Astrocyte (in vitro differentiated cells and primary cell): Measurements from ENCODE around the gene ODF2L. TPM values are rescaled to one million over a fixed set of nuclear protein-coding genes. Genes with fewer than 3 reads are reported as not detected.

Experiments used
- DNase-seq: peaks from one replicate; pipeline ENCODE4 v3.0.0-alpha.2; 2010; ENCODE audit warnings: low read depth
- FAIRE-seq: peaks from 2 replicates; lab custom pipeline; 2011; peaks lifted over from hg19 to GRCh38; lab: Jason Lieb, UNC
- H2AFZ ChIP-seq: 2 replicates; pipeline ENCODE4 v1.6.0; 2012; ENCODE audit warnings: low read depth, low read length, inconsistent platforms
- H3K27ac ChIP-seq: 2 replicates; pipeline ENCODE4 v1.5.1; 2011; ENCODE audit warnings: low read depth, low read length, inconsistent platforms
- H3K27me3 ChIP-seq: 2 replicates; pipeline ENCODE4 v1.6.0; 2011; ENCODE audit warnings: low read length, inconsistent platforms; ENCODE audit not compliant: insufficient read depth
- H3K36me3 ChIP-seq: 2 replicates; pipeline ENCODE4 v1.5.1; 2011; ENCODE audit warnings: low read length, inconsistent platforms; ENCODE audit not compliant: insufficient read depth
- H3K4me1 ChIP-seq: 2 replicates; pipeline ENCODE4 v1.5.1; 2011; ENCODE audit warnings: low read length, inconsistent platforms; ENCODE audit not compliant: insufficient read depth
- H3K4me2 ChIP-seq: 2 replicates; pipeline ENCODE4 v1.6.0; 2012; ENCODE audit warnings: low read length, inconsistent platforms
- H3K4me3 ChIP-seq: 2 replicates; pipeline ENCODE4 v1.5.1; 2011; ENCODE audit warnings: low read depth, mild to moderate bottlenecking, low read length, inconsistent platforms; ENCODE audit not compliant: insufficient read depth
- H3K79me2 ChIP-seq: 2 replicates; pipeline ENCODE4 v1.6.0; 2012; ENCODE audit warnings: mild to moderate bottlenecking, low read length, inconsistent platforms; ENCODE audit not compliant: insufficient read depth
- H3K9ac ChIP-seq: 2 replicates; pipeline ENCODE4 v1.6.0; 2012; ENCODE audit warnings: mild to moderate bottlenecking, low read length, inconsistent platforms
- H3K9me3 ChIP-seq: 2 replicates; pipeline ENCODE4 v1.5.1; 2012; ENCODE audit warnings: low read depth, mild to moderate bottlenecking, low read length, inconsistent platforms; ENCODE audit not compliant: insufficient read depth
- H4K20me1 ChIP-seq: 2 replicates; pipeline ENCODE4 v1.6.0; 2012; ENCODE audit warnings: low read length, inconsistent platforms; ENCODE audit not compliant: insufficient read depth
- H3K27ac Mint-ChIP-seq: one replicate; pipeline ENCODE4 v1.8.0; 2021; ENCODE audit warnings: mild to moderate bottlenecking, mixed read lengths; ENCODE audit not compliant: unreplicated experiment
- H3K27me3 Mint-ChIP-seq: one replicate; pipeline ENCODE4 v1.8.0; 2021; ENCODE audit warnings: low read depth, mixed read lengths; ENCODE audit not compliant: unreplicated experiment
- H3K36me3 Mint-ChIP-seq: one replicate; pipeline ENCODE4 v1.8.0; 2021; ENCODE audit warnings: low read depth, mixed read lengths; ENCODE audit not compliant: unreplicated experiment
- H3K4me1 Mint-ChIP-seq: one replicate; pipeline ENCODE4 v1.8.0; 2021; ENCODE audit warnings: low read depth, mixed read lengths; ENCODE audit not compliant: unreplicated experiment
- H3K4me3 Mint-ChIP-seq: one replicate; pipeline ENCODE4 v1.8.0; 2021; ENCODE audit warnings: mild to moderate bottlenecking, moderate library complexity, mixed read lengths; ENCODE audit not compliant: unreplicated experiment
- H3K9me3 Mint-ChIP-seq: one replicate; pipeline ENCODE4 v1.8.0; 2021; ENCODE audit warnings: mild to moderate bottlenecking, mixed read lengths; ENCODE audit not compliant: unreplicated experiment
- CTCF ChIP-seq: IDR thresholded peaks from 2 replicates; pipeline ENCODE4 v1.5.1; 2011; ENCODE audit warnings: low read depth, mild to moderate bottlenecking, inconsistent platforms, low read length, moderate library complexity; ENCODE audit not compliant: insufficient read depth
- EZH2 ChIP-seq: IDR thresholded peaks from 2 replicates; pipeline ENCODE4 v1.6.1; 2012; ENCODE audit warnings: mild to moderate bottlenecking, low read length, inconsistent platforms; ENCODE audit not compliant: insufficient read depth
- total RNA-seq: library from RNA; stranded (reverse); gene quantifications from 2 replicates; pipeline ENCODE4 v1.2.1, GENCODE V29; 2021

Gene ODF2L
- total RNA-seq, 1 donor from 2014 or later = 44.7 TPM

- no peaks in the 10 kb centered on the region for H3K36me3 Mint-ChIP-seq
- H3K9me3 Mint-ChIP-seq = no peaks in the 10 kb centered on the region
- Histone ChIP-seq H3K27me3 (no peaks in the 10 kb centered on the region), H4K20me1 (no peaks in the 10 kb centered on the region), H3K9ac (no peak overlapping the region), H3K9me3 (no peaks in the 10 kb centered on the region), H3K36me3 (no peaks in the 10 kb centered on the region), H3K4me2 (no peak overlapping the region), H2AFZ (no peak overlapping the region), H3K4me3 (no peak overlapping the region), H3K4me1 (no peaks in the 10 kb centered on the region), H3K79me2 (no peaks in the 10 kb centered on the region), H3K27ac (no peak overlapping the region)
- no peak overlapping the region for H3K4me3 Mint-ChIP-seq
- H3K27ac Mint-ChIP-seq = no peak overlapping the region
- FAIRE-seq = no peak
- H3K4me1 Mint-ChIP-seq = no peaks in the 10 kb centered on the region
- peak; percentile 16 for DNase-seq
- H3K27me3 Mint-ChIP-seq = peaks cover 3% of the 10 kb centered on the region
- no peak for TF ChIP-seq EZH2
- TF ChIP-seq CTCF = no peak
Observed at GRCh38 chr1:86421601-86422280, 25.6 kb upstream of the ODF2L start.

- DNase-seq = no peak
- Histone ChIP-seq H3K9ac (no peak overlapping the region), H3K79me2 (no peaks in the 10 kb centered on the region), H3K27me3 (no peaks in the 10 kb centered on the region), H4K20me1 (no peaks in the 10 kb centered on the region), H3K4me1 (no peaks in the 10 kb centered on the region), H2AFZ (no peak overlapping the region), H3K27ac (no peak overlapping the region), H3K9me3 (no peaks in the 10 kb centered on the region), H3K36me3 (no peaks in the 10 kb centered on the region), H3K4me2 (no peak overlapping the region), H3K4me3 (no peak overlapping the region)
- Mint-ChIP-seq H3K27ac (no peak overlapping the region), H3K27me3 (peaks cover 3% of the 10 kb centered on the region), H3K9me3 (no peaks in the 10 kb centered on the region), H3K4me1 (no peaks in the 10 kb centered on the region), H3K4me3 (no peak overlapping the region), H3K36me3 (no peaks in the 10 kb centered on the region)
- no peak for FAIRE-seq
- peak; percentile 34 for TF ChIP-seq CTCF
- TF ChIP-seq EZH2 = no peak
Observed at GRCh38 chr1:86419277-86419903, 23.3 kb upstream of the ODF2L start.

GRCh38 chr1:86416343-86416742 lies 20.2 kb upstream of the ODF2L start:
- no peaks in the 10 kb centered on the region for H3K36me3 Mint-ChIP-seq
- H3K4me3 Mint-ChIP-seq = no peak overlapping the region
- H2AFZ ChIP-seq = no peak overlapping the region

More at GRCh38 chr1:86416343-86416742, 20.2 kb upstream of the ODF2L start:
- no peak for FAIRE-seq
- Mint-ChIP-seq H3K4me1 (no peaks in the 10 kb centered on the region), H3K9me3 (no peaks in the 10 kb centered on the region), H3K27me3 (peaks cover 3% of the 10 kb centered on the region), H3K27ac (peak overlapping the region; percentile 13)
- Histone ChIP-seq H3K36me3 (no peaks in the 10 kb centered on the region), H3K4me2 (no peak overlapping the region), H3K27ac (no peak overlapping the region), H3K79me2 (no peaks in the 10 kb centered on the region), H3K9me3 (no peaks in the 10 kb centered on the region), H3K4me1 (no peaks in the 10 kb centered on the region), H4K20me1 (no peaks in the 10 kb centered on the region), H3K4me3 (no peak overlapping the region), H3K27me3 (no peaks in the 10 kb centered on the region), H3K9ac (no peak overlapping the region)
- TF ChIP-seq EZH2 (no peak), CTCF (no peak)
- DNase-seq = no peak
